ENCODE results near the gene TMEM245. TPM values are rescaled to one million over a fixed set of nuclear protein-coding genes. Genes with fewer than 3 reads are reported as not detected.

TMEM245 gene
- total RNA-seq, 1 experiment from 2014 or later: 37.9 TPM

DNA sequence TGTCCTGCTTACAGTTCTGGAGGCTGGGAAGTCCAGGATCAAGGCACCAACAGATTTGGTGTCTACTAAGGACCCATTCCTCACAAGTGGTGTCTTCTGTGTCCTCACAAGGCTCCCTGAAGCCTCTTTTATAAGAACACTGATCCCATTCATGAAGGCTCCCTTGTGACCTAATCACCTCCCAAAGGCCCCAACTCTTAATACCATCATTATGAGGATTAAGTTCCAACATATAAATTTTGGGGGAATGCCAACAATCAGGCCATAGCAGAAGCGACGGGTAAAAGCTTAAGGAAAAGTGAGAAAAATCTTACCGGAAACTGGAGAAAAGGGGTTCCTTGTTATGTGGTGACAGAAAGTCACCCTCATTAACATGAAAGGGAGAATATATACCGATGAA lies 117.6 kb downstream of the TMEM245 start:
- no peaks in the 10 kb centered on the region for H3K27me3 ChIP-seq (ENCODE audit: low read length)
- no peaks in the 10 kb centered on the region for H3K9me3 ChIP-seq (ENCODE audit: low read length)
- H3K27ac ChIP-seq (ENCODE audit: low read length): no peak overlapping the region

GRCh38 chr9:109001275-109001676 lies 118.5 kb downstream of the TMEM245 start:
- H4K20me1 ChIP-seq (ENCODE audit: insufficient read depth, low read depth, low read length): no peaks in the 10 kb centered on the region
- peaks cover 6% of the 10 kb centered on the region; the same call in 1 of the 2 replicates for H3K36me3 ChIP-seq (ENCODE audit: insufficient read depth, low read length)
- H3K9me3 ChIP-seq (ENCODE audit: low read length): no peaks in the 10 kb centered on the region
- peaks cover 94% of the 10 kb centered on the region for H3K79me2 ChIP-seq (ENCODE audit: low read length)
- H3K27me3 ChIP-seq (ENCODE audit: low read length): no peaks in the 10 kb centered on the region
- H3K9ac ChIP-seq (ENCODE audit: low read length): no peak overlapping the region
- no peaks in the 10 kb centered on the region for H3K9me2 ChIP-seq (replicated peaks; ENCODE audit: insufficient read depth, low read length)
- H2AFZ ChIP-seq (ENCODE audit: low read length): no peak overlapping the region
- no peak for DNase-seq
- H3K4me2 ChIP-seq (ENCODE audit: low read depth, low read length, poor library complexity, severe bottlenecking): no peak overlapping the region
- no peak overlapping the region for H3K4me3 ChIP-seq (ENCODE audit: low read length)
- H3K4me1 ChIP-seq (ENCODE audit: low read length): no peaks in the 10 kb centered on the region
- H3K27ac ChIP-seq (ENCODE audit: low read length): no peak overlapping the region

More for the DNA sequence above, 117.6 kb downstream of the TMEM245 start:
- no peaks in the 10 kb centered on the region for H3K4me1 ChIP-seq (ENCODE audit: low read length)
- no peak overlapping the region for H2AFZ ChIP-seq (ENCODE audit: low read length)
- no peak overlapping the region for H3K4me3 ChIP-seq (ENCODE audit: low read length)
- peaks cover 6% of the 10 kb centered on the region; the same call in 1 of the 2 replicates for H3K36me3 ChIP-seq (ENCODE audit: insufficient read depth, low read length)
- peaks cover 94% of the 10 kb centered on the region for H3K79me2 ChIP-seq (ENCODE audit: low read length)
- no peak overlapping the region for H3K9ac ChIP-seq (ENCODE audit: low read length)
- DNase-seq: no peak
- H3K4me2 ChIP-seq (ENCODE audit: low read depth, low read length, poor library complexity, severe bottlenecking): no peak overlapping the region
- H3K9me2 ChIP-seq (replicated peaks; ENCODE audit: insufficient read depth, low read length): no peaks in the 10 kb centered on the region
- no peaks in the 10 kb centered on the region for H4K20me1 ChIP-seq (ENCODE audit: insufficient read depth, low read depth, low read length)

- Histone ChIP-seq H3K27ac (ENCODE audit: low read length) (no peak overlapping the region), H4K20me1 (ENCODE audit: insufficient read depth, low read depth, low read length) (no peaks in the 10 kb centered on the region), H3K4me2 (ENCODE audit: low read depth, low read length, poor library complexity, severe bottlenecking) (no peak overlapping the region), H3K4me3 (ENCODE audit: low read length) (no peak overlapping the region), H3K4me1 (ENCODE audit: low read length) (peaks cover 5% of the 10 kb centered on the region), H2AFZ (ENCODE audit: low read length) (no peak overlapping the region), H3K27me3 (ENCODE audit: low read length) (no peaks in the 10 kb centered on the region), H3K79me2 (ENCODE audit: low read length) (peaks cover 95% of the 10 kb centered on the region), H3K9me2 (replicated peaks; ENCODE audit: insufficient read depth, low read length) (no peaks in the 10 kb centered on the region), H3K9ac (ENCODE audit: low read length) (no peak overlapping the region), H3K36me3 (ENCODE audit: insufficient read depth, low read length) (peaks cover 6% of the 10 kb centered on the region; the same call in 1 of the 2 replicates), H3K9me3 (ENCODE audit: low read length) (no peaks in the 10 kb centered on the region)
- no peak for DNase-seq
Measured at GRCh38 chr9:108997112-108997511, 122.6 kb downstream of the TMEM245 start.

- peaks cover 6% of the 10 kb centered on the region; the same call in 1 of the 2 replicates for H3K36me3 ChIP-seq (ENCODE audit: insufficient read depth, low read length)
- H3K9ac ChIP-seq (ENCODE audit: low read length): no peak overlapping the region
- no peak overlapping the region for H3K27ac ChIP-seq (ENCODE audit: low read length)
- H3K4me3 ChIP-seq (ENCODE audit: low read length): no peak overlapping the region
- no peak overlapping the region for H2AFZ ChIP-seq (ENCODE audit: low read length)
- H3K9me2 ChIP-seq (replicated peaks; ENCODE audit: insufficient read depth, low read length): no peaks in the 10 kb centered on the region
- H3K27me3 ChIP-seq (ENCODE audit: low read length): no peaks in the 10 kb centered on the region
- no peaks in the 10 kb centered on the region for H3K9me3 ChIP-seq (ENCODE audit: low read length)
- peaks cover 5% of the 10 kb centered on the region for H3K4me1 ChIP-seq (ENCODE audit: low read length)
- no peak overlapping the region for H3K4me2 ChIP-seq (ENCODE audit: low read depth, low read length, poor library complexity, severe bottlenecking)
- H3K79me2 ChIP-seq (ENCODE audit: low read length): peaks cover 93% of the 10 kb centered on the region
- no peak for DNase-seq
- H4K20me1 ChIP-seq (ENCODE audit: insufficient read depth, low read depth, low read length): no peaks in the 10 kb centered on the region
Measured at GRCh38 chr9:108996643-108997042, 123.1 kb downstream of the TMEM245 start.

DNA sequence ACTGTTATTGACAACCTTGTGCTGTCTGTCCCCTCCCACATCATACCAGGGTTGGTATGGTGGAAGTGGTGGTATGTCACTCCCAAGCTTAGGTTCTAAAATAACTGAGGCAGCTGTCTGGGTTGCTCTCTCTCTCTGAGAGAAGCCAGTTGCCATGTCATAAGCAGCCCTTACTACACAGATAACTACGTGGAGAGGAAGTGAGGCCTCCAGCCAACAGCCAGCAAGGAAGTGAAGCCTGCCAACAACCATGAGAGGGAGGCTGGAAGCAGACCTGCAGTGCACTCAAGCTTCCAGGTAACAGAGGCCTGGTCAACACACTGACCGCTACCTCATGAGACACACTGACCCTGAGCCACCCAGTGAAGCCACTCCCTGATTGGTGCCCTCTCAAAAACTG lies 125.1 kb downstream of the TMEM245 start:
- peaks cover 5% of the 10 kb centered on the region for H3K4me1 ChIP-seq (ENCODE audit: low read length)
- H3K4me3 ChIP-seq (ENCODE audit: low read length): no peak overlapping the region
- H3K36me3 ChIP-seq (ENCODE audit: insufficient read depth, low read length): peaks cover 19% of the 10 kb centered on the region; the same call in 1 of the 2 replicates
- H2AFZ ChIP-seq (ENCODE audit: low read length): no peak overlapping the region
- H3K9ac ChIP-seq (ENCODE audit: low read length): no peak overlapping the region
- H3K27ac ChIP-seq (ENCODE audit: low read length): no peak overlapping the region
- no peak overlapping the region for H3K4me2 ChIP-seq (ENCODE audit: low read depth, low read length, poor library complexity, severe bottlenecking)
- H3K79me2 ChIP-seq (ENCODE audit: low read length): peaks cover 82% of the 10 kb centered on the region
- DNase-seq: no peak
- H4K20me1 ChIP-seq (ENCODE audit: insufficient read depth, low read depth, low read length): no peaks in the 10 kb centered on the region
- no peaks in the 10 kb centered on the region for H3K9me3 ChIP-seq (ENCODE audit: low read length)
- no peaks in the 10 kb centered on the region for H3K9me2 ChIP-seq (replicated peaks; ENCODE audit: insufficient read depth, low read length)
- H3K27me3 ChIP-seq (ENCODE audit: low read length): no peaks in the 10 kb centered on the region

DNA sequence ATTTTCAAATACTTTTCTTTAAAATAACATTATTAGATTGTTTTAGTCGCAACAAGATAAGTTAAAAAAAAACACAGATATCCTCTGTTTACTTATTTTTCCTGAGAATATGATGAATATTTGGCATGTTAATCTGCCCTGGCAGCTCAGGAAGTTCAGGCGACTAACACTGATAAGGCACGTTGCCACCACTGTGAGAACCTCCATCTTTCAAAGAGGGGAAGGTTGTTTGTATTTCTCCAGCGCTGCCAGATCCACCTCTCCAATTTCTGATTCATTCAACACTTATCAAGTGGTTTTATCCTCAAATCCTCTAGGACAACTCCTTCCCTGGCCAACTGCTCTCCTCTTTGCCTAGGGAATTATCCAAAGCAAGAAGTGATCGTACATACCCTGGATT lies 128.3 kb downstream of the TMEM245 start:
- Histone ChIP-seq H3K9ac (ENCODE audit: low read length) (no peak overlapping the region), H3K27ac (ENCODE audit: low read length) (no peak overlapping the region), H3K4me2 (ENCODE audit: low read depth, low read length, poor library complexity, severe bottlenecking) (no peak overlapping the region), H3K4me3 (ENCODE audit: low read length) (no peak overlapping the region), H3K9me3 (ENCODE audit: low read length) (no peaks in the 10 kb centered on the region), H3K36me3 (ENCODE audit: insufficient read depth, low read length) (peaks cover 24% of the 10 kb centered on the region; the same call in 1 of the 2 replicates), H3K79me2 (ENCODE audit: low read length) (peaks cover 50% of the 10 kb centered on the region), H2AFZ (ENCODE audit: low read length) (no peak overlapping the region), H4K20me1 (ENCODE audit: insufficient read depth, low read depth, low read length) (no peaks in the 10 kb centered on the region), H3K4me1 (ENCODE audit: low read length) (peaks cover 5% of the 10 kb centered on the region), H3K27me3 (ENCODE audit: low read length) (no peaks in the 10 kb centered on the region), H3K9me2 (replicated peaks; ENCODE audit: insufficient read depth, low read length) (no peaks in the 10 kb centered on the region)
- DNase-seq: no peak

GRCh38 chr9:108983885-108984284 lies 135.9 kb downstream of the TMEM245 start:
- H3K4me1 ChIP-seq (ENCODE audit: low read length): no peaks in the 10 kb centered on the region
- no peak overlapping the region for H2AFZ ChIP-seq (ENCODE audit: low read length)
- H3K9me2 ChIP-seq (replicated peaks; ENCODE audit: insufficient read depth, low read length): no peaks in the 10 kb centered on the region
- H3K36me3 ChIP-seq (ENCODE audit: insufficient read depth, low read length): peaks cover 29% of the 10 kb centered on the region; the same call in 1 of the 2 replicates
- 0 out of 2 replicates have a peak, but pooled peaks cover 3% of the 10 kb centered on the region for H3K79me2 ChIP-seq (ENCODE audit: low read length)
- H3K27me3 ChIP-seq (ENCODE audit: low read length): no peaks in the 10 kb centered on the region
- no peak overlapping the region for H3K27ac ChIP-seq (ENCODE audit: low read length)
- no peak overlapping the region for H3K4me2 ChIP-seq (ENCODE audit: low read depth, low read length, poor library complexity, severe bottlenecking)
- H4K20me1 ChIP-seq (ENCODE audit: insufficient read depth, low read depth, low read length): no peaks in the 10 kb centered on the region
- no peaks in the 10 kb centered on the region for H3K9me3 ChIP-seq (ENCODE audit: low read length)
- H3K4me3 ChIP-seq (ENCODE audit: low read length): no peak overlapping the region
- DNase-seq: no peak
- no peak overlapping the region for H3K9ac ChIP-seq (ENCODE audit: low read length)

DNA sequence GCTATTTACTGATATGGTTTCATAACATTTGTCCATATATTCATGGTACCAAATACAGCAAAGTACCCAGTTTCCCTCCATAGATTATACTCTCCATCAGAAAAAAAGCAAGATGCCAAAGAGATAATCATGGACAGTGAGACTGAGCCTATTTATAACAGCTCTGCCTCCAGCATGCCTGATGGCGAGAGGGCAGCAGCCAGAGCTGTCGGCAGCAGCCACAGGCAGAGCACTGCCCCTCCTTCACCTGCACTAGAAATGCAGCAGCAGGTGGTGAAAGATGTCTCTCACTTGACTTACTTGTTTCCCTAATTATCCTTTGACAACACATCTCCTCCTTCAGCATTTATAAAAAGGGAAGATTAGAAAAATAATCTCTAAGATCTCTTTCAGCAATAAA lies 138.9 kb downstream of the TMEM245 start:
- Histone ChIP-seq H3K9me3 (ENCODE audit: low read length) (no peaks in the 10 kb centered on the region), H2AFZ (ENCODE audit: low read length) (no peak overlapping the region), H4K20me1 (ENCODE audit: insufficient read depth, low read depth, low read length) (no peaks in the 10 kb centered on the region), H3K9ac (ENCODE audit: low read length) (no peak overlapping the region), H3K4me3 (ENCODE audit: low read length) (no peak overlapping the region), H3K36me3 (ENCODE audit: insufficient read depth, low read length) (peaks cover 42% of the 10 kb centered on the region; the same call in 1 of the 2 replicates), H3K79me2 (ENCODE audit: low read length) (peaks cover 7% of the 10 kb centered on the region; the same call in 1 of the 2 replicates), H3K4me2 (ENCODE audit: low read depth, low read length, poor library complexity, severe bottlenecking) (no peak overlapping the region), H3K27me3 (ENCODE audit: low read length) (no peaks in the 10 kb centered on the region), H3K27ac (ENCODE audit: low read length) (no peak overlapping the region), H3K9me2 (replicated peaks; ENCODE audit: insufficient read depth, low read length) (no peaks in the 10 kb centered on the region), H3K4me1 (ENCODE audit: low read length) (no peaks in the 10 kb centered on the region)
- no peak for DNase-seq

Measured in Karpas-422 (cell line).